SJCRH30 (cell line): Measurements from ENCODE around the gene MRPS27. TPM values are rescaled to one million over a fixed set of nuclear protein-coding genes. Genes with fewer than 3 reads are reported as not detected.
A peak's percentile ranks its signal among the peaks of the same experiment; 100 is the strongest.

Source experiments
- DNase-seq, 2 experiments: peaks; one replicate each; pipeline ENCODE4 v3.0.0-alpha.2; 2015 to 2020
- H3K27ac ChIP-seq: fragments of 250-450 bp; sonication (Bioruptor Pico); 2 replicates; pipeline ENCODE4 v1.5.1; 2020; ENCODE audit warnings: mild to moderate bottlenecking, moderate library complexity
- H3K27me3 ChIP-seq: fragments of 250-450 bp; sonication (Bioruptor Pico); 2 replicates; pipeline ENCODE4 v1.5.1; 2020; ENCODE audit warnings: mild to moderate bottlenecking, moderate library complexity
- H3K36me3 ChIP-seq: fragments of 250-450 bp; sonication (Bioruptor Pico); 2 replicates; pipeline ENCODE4 v1.5.1; 2020; ENCODE audit warnings: mild to moderate bottlenecking, moderate library complexity
- H3K4me1 ChIP-seq: fragments of 250-450 bp; sonication (Bioruptor Pico); 2 replicates; pipeline ENCODE4 v1.5.1; 2020; ENCODE audit warnings: mild to moderate bottlenecking, moderate library complexity
- H3K4me3 ChIP-seq: fragments of 250-450 bp; sonication (Bioruptor Pico); 2 replicates; pipeline ENCODE4 v1.5.1; 2020; ENCODE audit warnings: mild to moderate bottlenecking, moderate library complexity
- H3K9me3 ChIP-seq: fragments of 250-450 bp; sonication (Bioruptor Pico); replicated peaks from 2 replicates; pipeline ENCODE4 v1.5.1; 2020; ENCODE audit warnings: mild to moderate bottlenecking, moderate library complexity
- total RNA-seq: library from RNA; depleted of rRNA; stranded (reverse); fragments of >200 nt; shearing (Covaris generic); gene quantifications from 2 replicates; pipeline ENCODE4 v1.2.3, GENCODE V29; 2014

MRPS27 gene
- total RNA-seq, 1 experiment from 2014 or later: 105 TPM

- H3K36me3 ChIP-seq: peaks cover 9% of the 10 kb centered on the region
Measured at GRCh38 chr5:72209147-72210115, 110.6 kb downstream of the MRPS27 start.

GRCh38 chr5:72208324-72208926 lies 111.6 kb downstream of the MRPS27 start:
- H3K27ac ChIP-seq: no peak overlapping the region
- peaks cover 6% of the 10 kb centered on the region for H3K4me1 ChIP-seq
- peaks cover 2% of the 10 kb centered on the region; the same call in 1 of the 2 replicates for H3K9me3 ChIP-seq
- no peak overlapping the region for H3K4me3 ChIP-seq
- peaks cover 13% of the 10 kb centered on the region for H3K36me3 ChIP-seq
- no peaks in the 10 kb centered on the region for H3K27me3 ChIP-seq
- DNase-seq: no peak

More at GRCh38 chr5:72209147-72210115, 110.6 kb downstream of the MRPS27 start:
- no peak overlapping the region for H3K27ac ChIP-seq
- DNase-seq: no peak
- no peak overlapping the region for H3K4me3 ChIP-seq
- no peaks in the 10 kb centered on the region for H3K27me3 ChIP-seq
- peaks cover 2% of the 10 kb centered on the region; the same call in 1 of the 2 replicates for H3K9me3 ChIP-seq
- H3K4me1 ChIP-seq: peaks cover 6% of the 10 kb centered on the region

- no peak overlapping the region for H3K4me3 ChIP-seq
- no peaks in the 10 kb centered on the region for H3K27me3 ChIP-seq
- peaks cover 13% of the 10 kb centered on the region for H3K36me3 ChIP-seq
- no peak overlapping the region for H3K27ac ChIP-seq
- DNase-seq: no peak
- H3K4me1 ChIP-seq: peaks cover 6% of the 10 kb centered on the region
- no peaks in the 10 kb centered on the region for H3K9me3 ChIP-seq
Measured at GRCh38 chr5:72206994-72207393, 113.0 kb downstream of the MRPS27 start.

GRCh38 chr5:72206160-72206559 lies 113.9 kb downstream of the MRPS27 start:
- Histone ChIP-seq H3K27me3 (no peaks in the 10 kb centered on the region), H3K36me3 (peaks cover 17% of the 10 kb centered on the region), H3K9me3 (no peaks in the 10 kb centered on the region), H3K27ac (peak overlapping the region; percentile 28; the same call in 1 of the 2 replicates), H3K4me1 (peaks cover 6% of the 10 kb centered on the region), H3K4me3 (no peak overlapping the region)
- peak; percentile 34 to 61 for DNase-seq

- Histone ChIP-seq H3K27me3 (no peaks in the 10 kb centered on the region), H3K36me3 (peaks cover 17% of the 10 kb centered on the region), H3K4me3 (no peak overlapping the region), H3K27ac (peak overlapping the region; percentile 28; the same call in 1 of the 2 replicates), H3K9me3 (no peaks in the 10 kb centered on the region), H3K4me1 (peaks cover 6% of the 10 kb centered on the region)
- no peak for DNase-seq
Measured at GRCh38 chr5:72205431-72206009, 114.5 kb downstream of the MRPS27 start.

- Histone ChIP-seq H3K4me3 (no peak overlapping the region), H3K27me3 (no peaks in the 10 kb centered on the region), H3K4me1 (peaks cover 6% of the 10 kb centered on the region), H3K27ac (no peak overlapping the region), H3K9me3 (no peaks in the 10 kb centered on the region), H3K36me3 (peaks cover 19% of the 10 kb centered on the region)
- no peak for DNase-seq
Measured at GRCh38 chr5:72204946-72205345, 115.1 kb downstream of the MRPS27 start.

GRCh38 chr5:72203251-72203845 lies 116.7 kb downstream of the MRPS27 start:
- peaks cover 30% of the 10 kb centered on the region for H3K36me3 ChIP-seq
- H3K27ac ChIP-seq: no peak overlapping the region

GRCh38 chr5:72202331-72202825 lies 117.7 kb downstream of the MRPS27 start:
- Histone ChIP-seq H3K9me3 (no peaks in the 10 kb centered on the region), H3K36me3 (peaks cover 35% of the 10 kb centered on the region), H3K27me3 (no peaks in the 10 kb centered on the region), H3K27ac (no peak overlapping the region), H3K4me1 (peaks cover 6% of the 10 kb centered on the region), H3K4me3 (no peak overlapping the region)
- DNase-seq: no peak

More at GRCh38 chr5:72203251-72203845, 116.7 kb downstream of the MRPS27 start:
- Histone ChIP-seq H3K4me3 (no peak overlapping the region), H3K9me3 (no peaks in the 10 kb centered on the region), H3K4me1 (peaks cover 6% of the 10 kb centered on the region), H3K27me3 (no peaks in the 10 kb centered on the region)
- DNase-seq: no peak

- Histone ChIP-seq H3K9me3 (no peaks in the 10 kb centered on the region), H3K27ac (no peak overlapping the region), H3K27me3 (no peaks in the 10 kb centered on the region), H3K4me1 (peaks cover 6% of the 10 kb centered on the region; the same call in 1 of the 2 replicates), H3K36me3 (peaks cover 38% of the 10 kb centered on the region), H3K4me3 (no peak overlapping the region)
- no peak for DNase-seq
Measured at GRCh38 chr5:72199681-72200080, 120.4 kb downstream of the MRPS27 start.

GRCh38 chr5:72197393-72197792 lies 122.6 kb downstream of the MRPS27 start:
- Histone ChIP-seq H3K36me3 (peaks cover 45% of the 10 kb centered on the region), H3K27ac (no peak overlapping the region), H3K4me3 (no peak overlapping the region), H3K27me3 (no peaks in the 10 kb centered on the region), H3K4me1 (peaks cover 7% of the 10 kb centered on the region; the same call in 1 of the 2 replicates), H3K9me3 (no peaks in the 10 kb centered on the region)
- no peak for DNase-seq

- Histone ChIP-seq H3K9me3 (no peaks in the 10 kb centered on the region), H3K27me3 (no peaks in the 10 kb centered on the region), H3K4me1 (peaks cover 7% of the 10 kb centered on the region; the same call in 1 of the 2 replicates), H3K27ac (peak overlapping the region; percentile 59), H3K4me3 (no peak overlapping the region), H3K36me3 (peaks cover 41% of the 10 kb centered on the region)
- DNase-seq: peak; percentile 67 to 76
Measured at GRCh38 chr5:72195581-72195980, 124.5 kb downstream of the MRPS27 start.

- DNase-seq: no peak
- Histone ChIP-seq H3K4me3 (no peak overlapping the region), H3K36me3 (peaks cover 39% of the 10 kb centered on the region), H3K27ac (peak overlapping the region; percentile 59), H3K27me3 (no peaks in the 10 kb centered on the region), H3K4me1 (peaks cover 7% of the 10 kb centered on the region; the same call in 1 of the 2 replicates), H3K9me3 (no peaks in the 10 kb centered on the region)
Measured at GRCh38 chr5:72194846-72195245, 125.2 kb downstream of the MRPS27 start.

- DNase-seq: no peak
- Histone ChIP-seq H3K4me1 (peaks cover 7% of the 10 kb centered on the region; the same call in 1 of the 2 replicates), H3K36me3 (peaks cover 21% of the 10 kb centered on the region), H3K27ac (no peak overlapping the region), H3K9me3 (no peaks in the 10 kb centered on the region), H3K4me3 (no peak overlapping the region), H3K27me3 (no peaks in the 10 kb centered on the region)
Measured at GRCh38 chr5:72191404-72191803, 128.6 kb downstream of the MRPS27 start.

GRCh38 chr5:72189146-72189545 lies 130.9 kb downstream of the MRPS27 start:
- Histone ChIP-seq H3K27ac (no peak overlapping the region), H3K36me3 (peaks cover 10% of the 10 kb centered on the region), H3K27me3 (no peaks in the 10 kb centered on the region)

More at GRCh38 chr5:72189146-72189545, 130.9 kb downstream of the MRPS27 start:
- Histone ChIP-seq H3K9me3 (no peaks in the 10 kb centered on the region), H3K4me1 (0 out of 2 replicates have a peak, but pooled peaks cover 2% of the 10 kb centered on the region), H3K4me3 (no peak overlapping the region)
- DNase-seq: no peak
